Kidney (tissue), 14 donors: ENCODE measurements around the gene ANP32A. TPM values are rescaled to one million over a fixed set of nuclear protein-coding genes. Genes with fewer than 3 reads are reported as not detected.

Experiments used
- DNase-seq, 5 donors: peaks; one replicate each; pipeline ENCODE4 v3.0.0-alpha.2; 2013 to 2020
- FAIRE-seq: peaks from 2 replicates; lab custom pipeline; 2012; peaks lifted over from hg19 to GRCh38; lab: Jason Lieb, UNC
- H3K27ac ChIP-seq, 2 donors: one replicate each; pipeline ENCODE4 v1.7.0; 2013; ENCODE audit warnings: low read depth in 2 of 2, low read length in 2 of 2, inconsistent platforms in 1 of 2
- H3K27me3 ChIP-seq: one replicate; pipeline ENCODE4 v1.7.1; 2013; ENCODE audit warnings: low read length, inconsistent platforms; ENCODE audit not compliant: control insufficient read depth, insufficient read depth
- H3K36me3 ChIP-seq, 3 donors: one replicate each; pipeline versions ENCODE4 v1.7.0 to v1.7.1; 2013; ENCODE audit warnings: low read length in 3 of 3, control low read depth in 1 of 3, inconsistent platforms in 1 of 3; ENCODE audit not compliant: insufficient read depth in 3 of 3, control insufficient read depth in 2 of 3
- H3K4me1 ChIP-seq, 3 donors: one replicate each; pipeline versions ENCODE4 v1.7.0 to v1.7.1; 2013; ENCODE audit warnings: low read length in 3 of 3, inconsistent platforms in 1 of 3, low read depth in 1 of 3; ENCODE audit not compliant: control insufficient read depth in 2 of 3, insufficient read depth in 2 of 3
- H3K4me3 ChIP-seq, 3 donors: one replicate each; pipeline versions ENCODE4 v1.7.0 to v1.8.1; 2013; ENCODE audit warnings: low read length in 3 of 3, control low read depth in 1 of 3, inconsistent platforms in 1 of 3
- H3K9ac ChIP-seq, 3 donors: one replicate each; pipeline versions ENCODE4 v1.7.0 to v1.7.1; 2013; ENCODE audit warnings: low read length in 3 of 3, control low read depth in 1 of 3, inconsistent platforms in 1 of 3
- H3K9me3 ChIP-seq, 3 donors: one replicate each; pipeline versions ENCODE4 v1.7.0 to v1.7.1; 2013; ENCODE audit warnings: low read length in 3 of 3, control low read depth in 1 of 3, inconsistent platforms in 1 of 3; ENCODE audit not compliant: control insufficient read depth in 2 of 3, insufficient read depth in 1 of 3
- CTCF ChIP-seq: IDR thresholded peaks from 3 replicates; pipeline ENCODE4 v1.5.1; 2012; ENCODE audit warnings: mild to moderate bottlenecking, moderate library complexity, borderline replicate concordance; ENCODE audit not compliant: insufficient read depth; ENCODE audit errors: extremely low read depth
- intact Hi-C: fragments of 100-400 bp; cut with DNase I; formaldehyde crosslinking; loops from one replicate; pipeline ENCODE4 v1.11.1; 2022
- polyA plus RNA-seq: library from polyadenylated mRNA; stranded (reverse); fragments of 350-450 nt; fragmentation: Illumina TruSeq; extraction: RNeasy Lipid Tissue Mini Kit (QIAGEN cat#74804); gene quantifications from one replicate; pipeline ENCODE4 v1.2.3, GENCODE V29; 2014; ENCODE audit warnings: low read depth, low replicate concordance; ENCODE audit not compliant: insufficient read depth
- total RNA-seq: library from RNA; stranded (reverse); fragmentation: NEBNext Ultra II Directional; extraction: Animal tissue kit (Norgen Biotek cat#: 25700); gene quantifications from one replicate; pipeline ENCODE4 v1.2.1, GENCODE V29; 2021
- donor health status: control.
- donor health status: control.
- donor health status: control.
- donor health status: control.
- donor health status: control.
- donor health status: DM: yes; HTN: yes; CAD: no.
- donor health status: Normal renal cell carcinoma (clear cell type).

Gene ANP32A
- total and polyA plus RNA-seq, 2 donors from 2014 or later = 113 to 148 TPM

- intact Hi-C loops = no loop called here
- Histone ChIP-seq H3K27me3 (no peaks in the 10 kb centered on the region), H3K9me3 (no peaks in the 10 kb centered on the region), H3K27ac (peak overlapping the region in 1 of 2 donors; percentile 67), H3K4me3 (no peak overlapping the region), H3K36me3 (peaks cover 4 to 42% (median 15%) of the 10 kb centered on the region in 3 donors), H3K9ac (no peak overlapping the region), H3K4me1 (peaks cover 0 to 6% (median 0%) of the 10 kb centered on the region in 3 donors)
- DNase-seq (no peak), FAIRE-seq (no peak)
- TF ChIP-seq CTCF = no peak
Measured at GRCh38 chr15:68782589-68783161, 38.0 kb downstream of the ANP32A start.

GRCh38 chr15:68781766-68782588 lies 38.7 kb downstream of the ANP32A start:
- peak overlapping the region in 1 of 2 donors; percentile 67 for H3K27ac ChIP-seq
- FAIRE-seq (no peak), DNase-seq (peak in 3 of 5 donors; percentile 34 to 83 (median 65))
- H3K9me3 ChIP-seq = no peaks in the 10 kb centered on the region
- H3K4me3 ChIP-seq = no peak overlapping the region
- H3K27me3 ChIP-seq = no peaks in the 10 kb centered on the region
- H3K9ac ChIP-seq = no peak overlapping the region
- TF ChIP-seq CTCF = no peak
- H3K36me3 ChIP-seq = peaks cover 4 to 42% (median 15%) of the 10 kb centered on the region in 3 donors
- peaks cover 0 to 6% (median 0%) of the 10 kb centered on the region in 3 donors for H3K4me1 ChIP-seq
- intact Hi-C loops = no loop called here

GRCh38 chr15:68781217-68781616 lies 39.5 kb downstream of the ANP32A start:
- intact Hi-C loops = no loop called here
- H3K9ac ChIP-seq = no peak overlapping the region
- peaks cover 4 to 42% (median 15%) of the 10 kb centered on the region in 3 donors for H3K36me3 ChIP-seq
- H3K9me3 ChIP-seq = no peaks in the 10 kb centered on the region
- FAIRE-seq = no peak
- no peak overlapping the region for H3K27ac ChIP-seq
- H3K4me3 ChIP-seq = no peak overlapping the region
- H3K27me3 ChIP-seq = no peaks in the 10 kb centered on the region
- peaks cover 0 to 12% (median 0%) of the 10 kb centered on the region in 3 donors for H3K4me1 ChIP-seq
- TF ChIP-seq CTCF = no peak
- no peak for DNase-seq
